Right atrium auricular region (tissue), 2 donors: ENCODE measurements around the gene KCNMA1. TPM values are rescaled to one million over a fixed set of nuclear protein-coding genes. Genes with fewer than 3 reads are reported as not detected.
"Not testable (repeated sequence)": the region's sequence is repeated elsewhere in the genome, so short reads cannot be mapped to it uniquely, and the experiment has no call there.

ENCODE experiments used
- DNase-seq: peaks from one replicate; pipeline ENCODE4 v3.0.0-alpha.2; 2019; ENCODE audit warnings: low spot score
- H3K27ac ChIP-seq, 2 donors: fragments of 200-600 bp; sonication (generic); 1 replicate in 1 of 2; 2 replicates in 1 of 2; pipeline ENCODE4 v1.5.1; 2016 to 2019
- H3K27me3 ChIP-seq, 2 donors: fragments of 200-600 bp; sonication (generic); one replicate each; pipeline versions ENCODE4 v1.5.1 to v1.6.0; 2017 to 2019
- H3K36me3 ChIP-seq: fragments of 200-600 bp; sonication (generic); one replicate; pipeline ENCODE4 v1.5.1; 2016
- H3K4me1 ChIP-seq, 2 donors: fragments of 200-600 bp; sonication (generic); one replicate each; pipeline versions ENCODE4 v1.5.1 to v1.6.0; 2017 to 2019
- H3K4me3 ChIP-seq, 2 donors: fragments of 200-600 bp; sonication (generic); 1 replicate in 1 of 2; 2 replicates in 1 of 2; pipeline ENCODE4 v1.5.1; 2017 to 2019; ENCODE audit warnings: mild to moderate bottlenecking in 1 of 2, moderate library complexity in 1 of 2
- H3K9me3 ChIP-seq, 2 donors: fragments of 200-600 bp; sonication (generic); one replicate each; pipeline ENCODE4 v1.5.1; 2019
- total RNA-seq, 2 donors: library from RNA; depleted of rRNA; stranded (reverse); fragments of >200 nt; gene quantifications; one replicate each; pipeline ENCODE4 v1.1.0, GENCODE V29; 2016
- TF ChIP-seq, protein P1 (sequence below), 2 donors: fragments of 200-600 bp; sonication (generic); IDR thresholded peaks; one replicate each; pipeline ENCODE4 v1.5.1; 2019; ENCODE audit warnings: antibody characterized with exemption in 2 of 2

Gene KCNMA1
- total RNA-seq, 2 donors from 2014 or later, result 2.3 to 3.5 TPM

DNA sequence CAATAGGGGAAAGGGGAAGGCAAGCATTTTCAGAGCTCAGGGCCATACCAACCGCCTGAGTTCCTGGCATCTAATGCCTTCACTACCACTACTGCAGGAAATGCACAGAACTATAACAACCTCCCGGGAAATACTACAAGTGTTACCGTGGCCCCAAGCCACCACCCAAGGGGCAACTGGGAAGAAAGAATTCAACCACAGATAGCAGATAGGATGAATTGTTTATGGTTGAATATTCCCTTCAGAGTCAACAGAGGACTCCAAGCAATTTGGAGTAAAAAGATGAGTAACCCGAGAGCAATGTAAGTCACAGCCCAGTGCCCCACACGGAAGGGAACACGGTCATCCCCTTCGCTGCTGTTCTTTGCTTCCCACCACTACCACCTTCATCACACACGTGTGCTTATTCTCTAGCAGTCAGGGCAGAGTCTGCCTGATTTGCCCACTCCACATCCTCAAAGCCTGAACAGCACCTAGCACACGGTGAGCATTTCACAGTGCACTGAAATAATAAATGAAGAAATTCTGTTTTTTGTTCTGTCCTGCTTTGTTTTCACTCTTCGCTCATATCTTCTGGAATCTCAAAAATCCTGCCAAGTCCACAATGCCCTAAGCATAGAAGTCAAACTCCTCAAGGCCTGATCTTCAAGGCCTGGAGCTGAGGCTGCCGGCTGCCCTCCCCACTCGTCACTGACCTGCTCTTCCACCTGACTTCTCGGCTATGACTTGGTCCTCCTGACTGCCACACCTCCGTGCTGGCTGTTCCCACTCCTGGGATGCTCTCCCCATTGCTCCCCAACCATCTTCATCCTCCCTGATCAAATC is 221.1 kb downstream of the KCNMA1 start:
- DNase-seq, result no peak
- Histone ChIP-seq H3K4me1 (no peaks in the 10 kb centered on the region), H3K27ac (peak overlapping the region in 1 of 2 donors; percentile 46), H3K27me3 (no peaks in the 10 kb centered on the region), H3K36me3 (no peaks in the 10 kb centered on the region), H3K9me3 (no peaks in the 10 kb centered on the region), H3K4me3 (no peak overlapping the region)
- TF ChIP-seq, protein P1, sequence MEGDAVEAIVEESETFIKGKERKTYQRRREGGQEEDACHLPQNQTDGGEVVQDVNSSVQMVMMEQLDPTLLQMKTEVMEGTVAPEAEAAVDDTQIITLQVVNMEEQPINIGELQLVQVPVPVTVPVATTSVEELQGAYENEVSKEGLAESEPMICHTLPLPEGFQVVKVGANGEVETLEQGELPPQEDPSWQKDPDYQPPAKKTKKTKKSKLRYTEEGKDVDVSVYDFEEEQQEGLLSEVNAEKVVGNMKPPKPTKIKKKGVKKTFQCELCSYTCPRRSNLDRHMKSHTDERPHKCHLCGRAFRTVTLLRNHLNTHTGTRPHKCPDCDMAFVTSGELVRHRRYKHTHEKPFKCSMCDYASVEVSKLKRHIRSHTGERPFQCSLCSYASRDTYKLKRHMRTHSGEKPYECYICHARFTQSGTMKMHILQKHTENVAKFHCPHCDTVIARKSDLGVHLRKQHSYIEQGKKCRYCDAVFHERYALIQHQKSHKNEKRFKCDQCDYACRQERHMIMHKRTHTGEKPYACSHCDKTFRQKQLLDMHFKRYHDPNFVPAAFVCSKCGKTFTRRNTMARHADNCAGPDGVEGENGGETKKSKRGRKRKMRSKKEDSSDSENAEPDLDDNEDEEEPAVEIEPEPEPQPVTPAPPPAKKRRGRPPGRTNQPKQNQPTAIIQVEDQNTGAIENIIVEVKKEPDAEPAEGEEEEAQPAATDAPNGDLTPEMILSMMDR (IDR thresholded peaks at IDR 0.05), result no peak

DNA sequence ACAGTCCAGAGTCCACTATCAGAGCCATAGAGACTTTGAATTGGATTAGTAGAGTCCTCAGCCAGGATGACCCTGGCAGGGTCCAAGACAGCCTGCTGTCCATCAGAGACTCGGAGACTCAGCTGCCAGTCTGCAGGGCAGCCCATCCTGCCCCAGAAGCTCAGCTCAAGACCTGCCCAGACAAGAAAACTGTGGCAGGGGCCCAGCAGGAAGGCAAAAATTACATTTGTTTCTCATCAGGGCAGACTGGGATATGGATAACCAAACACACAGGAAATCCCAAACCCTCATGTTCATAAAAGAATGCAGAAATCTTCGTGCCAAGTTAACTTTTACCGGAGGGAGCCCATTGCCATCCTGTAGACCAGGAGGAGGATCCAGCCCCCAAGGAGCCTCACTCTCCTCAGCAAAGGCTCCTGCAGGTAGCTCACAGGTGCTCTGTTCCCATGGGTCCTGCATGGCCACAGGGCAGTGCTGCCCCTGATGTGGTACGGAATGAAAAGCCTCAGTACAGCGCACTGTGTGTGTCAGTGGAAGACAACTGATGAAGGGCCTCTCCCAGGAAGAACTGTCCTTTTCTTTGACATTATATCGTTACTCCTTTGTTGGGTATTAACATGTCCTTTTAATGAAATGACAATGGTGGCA is 222.2 kb downstream of the KCNMA1 start:
- TF ChIP-seq, protein P1 (IDR thresholded peaks at IDR 0.05), result no peak
- DNase-seq, result no peak
- Histone ChIP-seq H3K27me3 (no peaks in the 10 kb centered on the region), H3K27ac (no peak overlapping the region), H3K4me3 (no peak overlapping the region), H3K4me1 (no peaks in the 10 kb centered on the region), H3K9me3 (no peaks in the 10 kb centered on the region), H3K36me3 (no peaks in the 10 kb centered on the region)

DNA sequence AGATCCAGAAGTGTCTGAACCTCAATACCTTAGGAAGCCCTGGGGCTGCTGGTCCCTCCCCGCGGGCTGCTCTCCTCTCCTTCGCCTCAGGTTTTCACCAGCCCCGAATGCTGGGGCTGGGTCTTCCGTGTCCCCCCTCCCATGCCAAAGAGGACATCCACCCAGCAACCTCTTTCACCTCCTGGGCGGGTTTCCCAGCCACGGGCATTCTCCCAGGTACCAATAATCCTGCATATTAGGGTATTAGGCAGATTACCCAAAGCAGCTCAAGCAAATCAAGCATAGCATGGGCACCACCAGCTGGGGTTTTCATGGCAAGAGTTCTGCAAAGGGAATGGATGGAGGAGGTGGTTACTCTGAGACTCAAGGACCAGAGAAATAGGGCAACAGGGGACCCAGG is 224.4 kb downstream of the KCNMA1 start:
- Histone ChIP-seq H3K27ac (no peak overlapping the region), H3K4me1 (no peaks in the 10 kb centered on the region)
- TF ChIP-seq, protein P1 (IDR thresholded peaks at IDR 0.05), result no peak

DNA sequence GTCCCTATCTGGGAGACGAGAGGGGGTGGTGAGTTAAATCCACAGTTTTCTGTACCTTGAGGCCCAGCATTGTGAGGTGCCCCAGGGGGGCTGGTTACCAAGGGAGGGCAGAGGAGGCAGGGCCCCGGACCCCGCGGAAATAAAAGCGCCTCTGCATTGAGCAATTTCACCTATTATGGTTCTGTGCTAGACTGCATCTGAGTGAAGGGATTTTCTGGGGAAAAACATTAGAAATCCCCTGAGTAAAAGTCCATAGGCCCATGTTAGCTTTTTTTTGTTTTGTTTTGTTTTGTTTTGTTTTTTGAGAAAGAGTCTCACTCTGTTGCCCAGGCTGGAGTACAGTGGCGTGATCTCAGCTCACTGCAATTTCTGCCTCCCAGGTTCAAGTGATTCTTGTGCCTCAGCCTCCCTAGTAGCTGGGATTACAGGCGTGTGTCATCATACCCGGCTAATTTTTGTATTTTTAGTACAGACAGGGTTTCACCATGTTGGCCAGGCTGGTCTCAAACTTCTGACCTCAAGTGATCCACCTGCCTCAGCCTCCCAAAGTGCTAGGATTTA is 225.0 kb downstream of the KCNMA1 start:
- not testable (repeated sequence) for H3K27ac ChIP-seq

More for the DNA sequence above, 224.4 kb downstream of the KCNMA1 start:
- H3K36me3 ChIP-seq, result no peaks in the 10 kb centered on the region
- H3K4me3 ChIP-seq, result no peak overlapping the region
- DNase-seq, result no peak
- no peaks in the 10 kb centered on the region for H3K27me3 ChIP-seq
- H3K9me3 ChIP-seq, result no peaks in the 10 kb centered on the region

DNA sequence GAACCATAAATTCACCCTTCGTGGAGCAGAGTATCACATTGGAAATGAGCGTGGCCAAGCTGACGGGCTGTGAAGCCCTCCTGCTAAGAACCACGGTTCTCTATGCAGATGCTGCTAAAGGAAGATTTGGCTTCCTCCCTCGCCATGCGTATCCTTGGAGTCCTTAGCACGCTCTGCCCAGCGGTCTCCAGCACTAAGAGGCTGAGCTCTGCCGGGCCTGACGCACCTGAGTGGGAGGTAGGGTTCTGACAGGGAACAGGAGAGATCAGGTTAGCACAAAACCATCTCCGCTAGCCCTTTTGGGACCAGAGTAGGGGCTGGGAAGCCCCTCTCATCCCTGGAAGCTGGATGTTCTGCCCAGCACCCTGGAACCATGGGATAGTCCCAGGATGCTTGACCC is 225.8 kb downstream of the KCNMA1 start:
- Histone ChIP-seq H3K27ac (no peak overlapping the region), H3K4me3 (no peak overlapping the region), H3K36me3 (no peaks in the 10 kb centered on the region), H3K4me1 (no peaks in the 10 kb centered on the region), H3K9me3 (no peaks in the 10 kb centered on the region), H3K27me3 (no peaks in the 10 kb centered on the region)
- TF ChIP-seq, protein P1 (IDR thresholded peaks at IDR 0.05), result no peak
- DNase-seq, result no peak

More for the DNA sequence above, 225.0 kb downstream of the KCNMA1 start:
- H3K36me3 ChIP-seq, H3K9me3 ChIP-seq, H3K4me3 ChIP-seq, DNase-seq, H3K4me1 ChIP-seq, H3K27me3 ChIP-seq: not testable (repeated sequence)

DNA sequence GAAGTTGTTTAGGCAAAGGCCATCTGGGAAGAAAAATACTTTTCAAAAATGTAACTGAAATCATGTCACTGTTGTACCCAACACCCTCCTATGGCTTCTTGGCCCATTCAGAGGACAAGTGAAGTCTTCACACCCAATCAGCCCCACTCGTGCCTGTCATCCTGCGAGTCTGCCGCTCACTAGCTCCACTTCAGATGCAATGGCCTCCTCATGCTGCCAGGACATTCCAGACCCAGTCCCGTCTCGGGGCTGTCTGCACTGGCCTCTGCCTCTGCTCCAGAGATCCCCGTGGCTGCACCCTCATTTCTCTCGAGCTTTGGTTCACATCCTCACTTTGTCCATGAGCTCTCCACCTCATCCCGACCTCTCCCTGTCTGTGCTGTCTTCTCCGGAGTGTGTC is 227.1 kb downstream of the KCNMA1 start:
- H3K4me3 ChIP-seq, result no peak overlapping the region
- no peak for DNase-seq
- H3K9me3 ChIP-seq, result no peaks in the 10 kb centered on the region
- H3K36me3 ChIP-seq, result no peaks in the 10 kb centered on the region
- TF ChIP-seq, protein P1 (IDR thresholded peaks at IDR 0.05), result no peak
- H3K4me1 ChIP-seq, result peaks cover 0 to 5% of the 10 kb centered on the region in 2 donors
- no peak overlapping the region for H3K27ac ChIP-seq
- H3K27me3 ChIP-seq, result no peaks in the 10 kb centered on the region
